OCI-LY1 (cell line): ENCODE data around the gene TMEM98.

ENCODE experiments used
- EZH2 ChIP-seq: fragments of 200-600 bp; sonication (generic), shearing (Covaris generic); IDR thresholded peaks from 2 replicates; pipeline ENCODE4 v1.8.0; 2017; ENCODE audit warnings: borderline replicate concordance, mixed run types, mild to moderate bottlenecking, antibody characterized with exemption, low read length, moderate library complexity, mixed read lengths
- TF ChIP-seq, protein P1 (sequence below): fragments of 200-600 bp; sonication (generic), shearing (Covaris generic); IDR thresholded peaks from 2 replicates; pipeline ENCODE4 v1.5.1; 2017; ENCODE audit warnings: mild to moderate bottlenecking, antibody characterized with exemption, low read length, moderate library complexity, mixed read lengths

GRCh38 chr17:32909787-32910369 is 18.1 kb upstream of the TMEM98 start:
- TF ChIP-seq EZH2: no peak
- TF ChIP-seq, protein P1, sequence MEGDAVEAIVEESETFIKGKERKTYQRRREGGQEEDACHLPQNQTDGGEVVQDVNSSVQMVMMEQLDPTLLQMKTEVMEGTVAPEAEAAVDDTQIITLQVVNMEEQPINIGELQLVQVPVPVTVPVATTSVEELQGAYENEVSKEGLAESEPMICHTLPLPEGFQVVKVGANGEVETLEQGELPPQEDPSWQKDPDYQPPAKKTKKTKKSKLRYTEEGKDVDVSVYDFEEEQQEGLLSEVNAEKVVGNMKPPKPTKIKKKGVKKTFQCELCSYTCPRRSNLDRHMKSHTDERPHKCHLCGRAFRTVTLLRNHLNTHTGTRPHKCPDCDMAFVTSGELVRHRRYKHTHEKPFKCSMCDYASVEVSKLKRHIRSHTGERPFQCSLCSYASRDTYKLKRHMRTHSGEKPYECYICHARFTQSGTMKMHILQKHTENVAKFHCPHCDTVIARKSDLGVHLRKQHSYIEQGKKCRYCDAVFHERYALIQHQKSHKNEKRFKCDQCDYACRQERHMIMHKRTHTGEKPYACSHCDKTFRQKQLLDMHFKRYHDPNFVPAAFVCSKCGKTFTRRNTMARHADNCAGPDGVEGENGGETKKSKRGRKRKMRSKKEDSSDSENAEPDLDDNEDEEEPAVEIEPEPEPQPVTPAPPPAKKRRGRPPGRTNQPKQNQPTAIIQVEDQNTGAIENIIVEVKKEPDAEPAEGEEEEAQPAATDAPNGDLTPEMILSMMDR: peak; percentile 73
